ENCODE measurements around the gene NPY5R.

GRCh38 chr4:163382178-163382869, 38.6 kb downstream of the NPY5R start:
- TF ChIP-seq CTCF (IDR thresholded peaks at IDR 0.05; ENCODE audit: low read length) (no peak), EZH2phosphoT487 (IDR thresholded peaks at IDR 0.05; ENCODE audit: low read length) (no peak)
